GM12874 (cell line): Measurements from ENCODE around the gene PLCD1.

Experiments used
- CTCF ChIP-seq: IDR thresholded peaks from 2 replicates; pipeline ENCODE4 v1.5.1; 2011; ENCODE audit warnings: low read depth, mild to moderate bottlenecking, control low read depth, low read length, moderate library complexity; ENCODE audit not compliant: insufficient read depth

Gene PLCD1

GRCh38 chr3:37969596-37970100 is 59.8 kb downstream of the PLCD1 start:
- no peak for TF ChIP-seq CTCF

- no peak for TF ChIP-seq CTCF
Observed at GRCh38 chr3:37968813-37969595, 60.4 kb downstream of the PLCD1 start.

- no peak for TF ChIP-seq CTCF
Observed at GRCh38 chr3:37968199-37968598, 61.2 kb downstream of the PLCD1 start.

GRCh38 chr3:37967260-37967881 is 62.1 kb downstream of the PLCD1 start:
- TF ChIP-seq CTCF: peak; percentile 86

GRCh38 chr3:37964716-37965115 is 64.7 kb downstream of the PLCD1 start:
- TF ChIP-seq CTCF: no peak

- TF ChIP-seq CTCF: no peak
Observed at GRCh38 chr3:37964146-37964545, 65.3 kb downstream of the PLCD1 start.

GRCh38 chr3:37963635-37964034 is 65.8 kb downstream of the PLCD1 start:
- TF ChIP-seq CTCF: no peak
